PC-3 (cell line): Measurements from ENCODE around the gene SCNN1B. TPM values are rescaled to one million over a fixed set of nuclear protein-coding genes. Genes with fewer than 3 reads are reported as not detected.
"Not testable (repeated sequence)": the region's sequence is repeated elsewhere in the genome, so short reads cannot be mapped to it uniquely, and the experiment has no call there.

ENCODE experiments used
- ATAC-seq: fragments of 200-7000 bp; cut with Tn5 transposase; 2 replicates; pipeline ENCODE4 v1.9.1; 2020; ENCODE audit warnings: mild to moderate bottlenecking, moderate library complexity
- BruUV-seq: library from RNA; stranded (reverse); fragments of 400-500 nt; replicated peaks from 2 replicates; lab custom pipeline; 2021; lab: Mats Ljungman, UMichigan
- CTCF ChIA-PET: fragments of 300-600 bp; sonication (Branson Sonifier 250); formaldehyde crosslinking; loops from one replicate; lab custom pipeline; 2022; ENCODE audit warnings: antibody characterized with exemption; lab: Charles Lee
- POLR2A ChIA-PET: fragments of 300-600 bp; sonication (Branson Sonifier 250); formaldehyde crosslinking; loops from one replicate; lab custom pipeline; 2022; ENCODE audit warnings: antibody characterized with exemption; ENCODE audit not compliant: unreplicated experiment; lab: Charles Lee
- DNase-seq: peaks from one replicate; pipeline ENCODE4 v3.0.0-alpha.2; 2015
- H2AFZ ChIP-seq: fragments of 300-600 bp; sonication (generic); 2 replicates; pipeline ENCODE4 v1.6.0; 2016; ENCODE audit warnings: antibody characterized with exemption, low read length
- H3F3A ChIP-seq: fragments of 300-600 bp; sonication (generic); one replicate; pipeline ENCODE4 v1.6.0; 2017; ENCODE audit warnings: antibody characterized with exemption, low read length, control low read depth, mild to moderate bottlenecking; ENCODE audit not compliant: unreplicated experiment
- H3K27ac ChIP-seq: fragments of 300-600 bp; sonication (generic); 2 replicates; pipeline ENCODE4 v1.5.1; 2016; ENCODE audit warnings: mild to moderate bottlenecking, low read length
- H3K27me3 ChIP-seq: fragments of 300-600 bp; sonication (generic); 2 replicates; pipeline ENCODE4 v1.6.1; 2016; ENCODE audit warnings: low read length, mixed read lengths
- H3K36me3 ChIP-seq: fragments of 300-600 bp; sonication (generic); 2 replicates; pipeline ENCODE4 v1.6.1; 2016; ENCODE audit warnings: low read depth, mixed run types, low read length, mixed read lengths
- H3K4me1 ChIP-seq: fragments of 300-600 bp; sonication (generic); 2 replicates; pipeline ENCODE4 v1.5.1; 2016; ENCODE audit warnings: low read length; ENCODE audit not compliant: insufficient read depth
- H3K4me2 ChIP-seq: fragments of 300-600 bp; sonication (generic); 2 replicates; pipeline ENCODE4 v1.6.0; 2016; ENCODE audit warnings: low read length
- H3K4me3 ChIP-seq: fragments of 300-600 bp; sonication (generic); 2 replicates; pipeline ENCODE4 v1.5.1; 2016; ENCODE audit warnings: mild to moderate bottlenecking, low read length, mixed read lengths
- H3K79me2 ChIP-seq: fragments of 300-600 bp; sonication (generic); 2 replicates; pipeline ENCODE4 v1.6.1; 2017; ENCODE audit warnings: low read length, mixed read lengths
- H3K9ac ChIP-seq: fragments of 300-600 bp; sonication (generic); 2 replicates; pipeline ENCODE4 v1.6.0; 2016; ENCODE audit warnings: mild to moderate bottlenecking, low read length
- H3K9me2 ChIP-seq: fragments of 300-600 bp; sonication (generic); replicated peaks from 2 replicates; pipeline ENCODE4 v1.6.1; 2016; ENCODE audit warnings: mixed run types, low read length, mixed read lengths
- H3K9me3 ChIP-seq: fragments of 300-600 bp; sonication (generic); 2 replicates; pipeline ENCODE4 v1.6.1; 2016; ENCODE audit warnings: low read length, mixed read lengths
- H4K20me1 ChIP-seq: fragments of 300-600 bp; sonication (generic); 2 replicates; pipeline ENCODE4 v1.6.1; 2016; ENCODE audit warnings: low read length, mixed read lengths
- EZH2 ChIP-seq: fragments of 300-600 bp; sonication (generic); IDR thresholded peaks from one replicate; pipeline ENCODE4 v1.6.1; 2017; ENCODE audit warnings: antibody characterized with exemption, mild to moderate bottlenecking, low read length; ENCODE audit not compliant: unreplicated experiment
- EZH2phosphoT487 ChIP-seq: fragments of 300-600 bp; sonication (generic); IDR thresholded peaks from 2 replicates; pipeline ENCODE4 v1.6.1; 2018; ENCODE audit warnings: mild to moderate bottlenecking, antibody characterized with exemption, low read length, borderline replicate concordance
- intact Hi-C: fragments of 100-400 bp; cut with micrococcal nuclease; formaldehyde crosslinking; loops from 2 replicates; pipeline ENCODE4 v1.9.0; 2023
- total RNA-seq: library from RNA; depleted of rRNA; stranded (reverse); fragments of >200 nt; gene quantifications from 2 replicates; pipeline ENCODE4 v1.2.3, GENCODE V29; 2014
- TF ChIP-seq, protein P1 (sequence below): fragments of 300-600 bp; sonication (generic); conservative IDR thresholded peaks from 2 replicates; pipeline ENCODE4 v1.5.1; 2017; ENCODE audit warnings: antibody characterized with exemption, low read depth, mild to moderate bottlenecking, low read length

SCNN1B gene
- total RNA-seq, 1 experiment from 2014 or later: 4.1 TPM

DNA sequence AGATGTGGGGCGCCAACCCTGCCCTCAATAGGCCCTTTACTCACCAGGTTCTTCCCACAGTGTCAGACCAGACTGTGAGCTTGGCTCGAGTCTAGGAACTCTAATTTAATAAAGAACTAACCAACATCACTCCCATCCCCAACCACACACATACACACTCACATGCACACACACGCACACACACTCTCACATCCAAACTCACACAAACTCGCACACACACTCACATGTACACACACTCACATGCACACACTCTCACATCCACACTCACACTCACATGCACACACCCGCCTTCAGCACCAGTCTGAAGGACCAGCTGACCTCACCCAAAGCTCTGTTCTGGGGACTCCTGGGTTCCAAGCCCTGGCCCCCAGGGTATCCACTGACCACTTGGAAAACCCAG is 87.1 kb downstream of the SCNN1B start:
- intact Hi-C loops: no loop called here
- ATAC-seq (no peak), DNase-seq (no peak)
- H3K9me3 ChIP-seq: no peaks in the 10 kb centered on the region
- TF ChIP-seq EZH2phosphoT487 (no peak), EZH2 (no peak)
- TF ChIP-seq, protein P1, sequence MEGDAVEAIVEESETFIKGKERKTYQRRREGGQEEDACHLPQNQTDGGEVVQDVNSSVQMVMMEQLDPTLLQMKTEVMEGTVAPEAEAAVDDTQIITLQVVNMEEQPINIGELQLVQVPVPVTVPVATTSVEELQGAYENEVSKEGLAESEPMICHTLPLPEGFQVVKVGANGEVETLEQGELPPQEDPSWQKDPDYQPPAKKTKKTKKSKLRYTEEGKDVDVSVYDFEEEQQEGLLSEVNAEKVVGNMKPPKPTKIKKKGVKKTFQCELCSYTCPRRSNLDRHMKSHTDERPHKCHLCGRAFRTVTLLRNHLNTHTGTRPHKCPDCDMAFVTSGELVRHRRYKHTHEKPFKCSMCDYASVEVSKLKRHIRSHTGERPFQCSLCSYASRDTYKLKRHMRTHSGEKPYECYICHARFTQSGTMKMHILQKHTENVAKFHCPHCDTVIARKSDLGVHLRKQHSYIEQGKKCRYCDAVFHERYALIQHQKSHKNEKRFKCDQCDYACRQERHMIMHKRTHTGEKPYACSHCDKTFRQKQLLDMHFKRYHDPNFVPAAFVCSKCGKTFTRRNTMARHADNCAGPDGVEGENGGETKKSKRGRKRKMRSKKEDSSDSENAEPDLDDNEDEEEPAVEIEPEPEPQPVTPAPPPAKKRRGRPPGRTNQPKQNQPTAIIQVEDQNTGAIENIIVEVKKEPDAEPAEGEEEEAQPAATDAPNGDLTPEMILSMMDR: no peak
- no peaks in the 10 kb centered on the region for H3F3A ChIP-seq
- H3K4me3 ChIP-seq: no peak overlapping the region
- no peaks in the 10 kb centered on the region for H3K27me3 ChIP-seq
- CTCF ChIA-PET: no interaction called here
- POLR2A ChIA-PET: no interaction called here
- no peaks in the 10 kb centered on the region for H4K20me1 ChIP-seq
- H3K36me3 ChIP-seq: no peaks in the 10 kb centered on the region; the same call in 1 of the 2 replicates
- H3K9ac ChIP-seq: no peak overlapping the region
- H3K4me1 ChIP-seq: peaks cover 33% of the 10 kb centered on the region
- H3K27ac ChIP-seq: no peak overlapping the region
- H2AFZ ChIP-seq: no peak overlapping the region
- no peaks in the 10 kb centered on the region for H3K79me2 ChIP-seq
- BruUV-seq: no TSS peak
- no peaks in the 10 kb centered on the region for H3K9me2 ChIP-seq
- H3K4me2 ChIP-seq: no peak overlapping the region

DNA sequence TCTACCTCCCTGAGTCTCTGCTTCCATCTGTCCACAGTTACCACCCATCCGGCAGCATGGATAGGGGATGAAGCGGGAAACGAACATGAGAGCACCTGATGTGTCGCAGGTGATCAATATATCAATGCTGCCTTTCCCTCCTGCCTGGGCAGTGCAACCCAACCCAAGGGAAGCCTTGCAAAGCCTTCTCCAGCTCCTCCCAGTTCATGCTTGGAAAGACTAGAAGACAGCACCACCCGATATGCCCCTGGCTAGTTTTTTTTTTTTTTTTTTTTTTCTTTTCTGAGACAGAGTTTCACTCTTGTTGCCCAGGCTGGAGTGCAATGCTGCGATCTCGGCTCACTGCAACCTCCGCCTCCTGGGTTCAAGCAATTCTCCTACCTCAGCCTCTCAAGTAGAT is 87.8 kb downstream of the SCNN1B start:
- DNase-seq, H4K20me1 ChIP-seq, H3K4me3 ChIP-seq, H3K27me3 ChIP-seq, H2AFZ ChIP-seq, POLR2A ChIA-PET, ATAC-seq, H3K27ac ChIP-seq, H3K36me3 ChIP-seq, H3K9me2 ChIP-seq, H3K9ac ChIP-seq, H3F3A ChIP-seq, BruUV-seq, H3K4me2 ChIP-seq, H3K79me2 ChIP-seq, H3K9me3 ChIP-seq: not testable (repeated sequence)
- intact Hi-C loops: loop anchor here (1.0 to 2.0 kb wide), 2 partner anchors 35 to 65 kb away; no protein-coding TSS in a partner anchor
- peaks cover 33% of the 10 kb centered on the region for H3K4me1 ChIP-seq
- CTCF ChIA-PET: interaction anchor here (0.8 kb wide), 1 partner anchor 34 kb away, joined by 6 read pairs; no protein-coding TSS in a partner anchor

DNA sequence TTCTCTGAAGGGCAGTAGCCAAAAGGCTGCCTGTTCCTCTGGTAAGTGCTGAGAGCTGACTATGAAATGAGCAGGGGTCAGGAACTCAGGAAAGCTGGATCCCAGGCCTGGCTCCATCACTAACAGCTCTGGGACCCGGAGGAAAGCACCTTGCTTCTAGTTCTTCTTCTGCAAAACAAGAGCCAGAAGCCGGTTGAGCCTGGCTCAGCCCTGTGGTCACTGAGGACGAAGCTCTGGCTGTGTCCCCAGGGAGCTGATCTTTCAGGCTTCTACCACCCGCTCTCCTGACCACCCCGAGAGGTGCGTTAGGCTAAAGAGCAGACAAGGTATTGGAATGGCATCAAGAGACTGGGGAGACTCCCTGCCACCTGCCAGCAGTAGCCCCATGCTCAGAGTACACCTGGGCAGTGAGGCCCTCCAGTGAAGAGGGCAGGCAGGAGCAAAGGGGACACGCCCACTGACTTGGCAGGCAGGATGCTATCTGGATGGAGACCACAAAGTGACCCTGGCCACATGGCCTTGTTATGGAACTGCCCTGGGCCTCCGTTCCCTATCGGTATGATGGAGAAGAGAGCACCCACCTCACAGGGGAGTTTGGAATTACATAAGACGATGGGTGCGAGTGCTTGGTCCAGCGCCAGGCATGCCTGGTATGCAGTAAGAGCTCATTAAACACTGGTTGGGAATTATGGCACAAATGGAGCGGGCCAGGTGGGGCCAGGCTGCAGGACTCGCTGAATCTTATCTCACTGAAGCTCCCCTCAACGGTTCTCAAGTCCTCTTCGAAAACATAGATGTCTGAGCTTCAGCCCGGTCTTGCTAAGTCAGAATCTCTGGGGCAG is 89.5 kb downstream of the SCNN1B start:
- Histone ChIP-seq H3K9me2 (no peaks in the 10 kb centered on the region), H3K4me1 (peaks cover 33% of the 10 kb centered on the region), H3K27ac (peak overlapping the region; percentile 37), H3K4me2 (peak overlapping the region; percentile 34), H3K9ac (no peak overlapping the region), H3K36me3 (no peaks in the 10 kb centered on the region; the same call in 1 of the 2 replicates), H3K79me2 (no peaks in the 10 kb centered on the region), H3K27me3 (no peaks in the 10 kb centered on the region), H2AFZ (no peak overlapping the region), H3F3A (no peaks in the 10 kb centered on the region), H3K4me3 (no peak overlapping the region), H4K20me1 (no peaks in the 10 kb centered on the region), H3K9me3 (no peaks in the 10 kb centered on the region)
- DNase-seq (no peak), ATAC-seq (no peak)
- CTCF ChIA-PET: interaction anchor here (0.6 to 1.1 kb wide), 2 partner anchors 43 to 44 kb away, joined by 3 read pairs; no protein-coding TSS in a partner anchor
- intact Hi-C loops: loop anchor here (2.0 kb wide), 1 partner anchor 33 kb away; no protein-coding TSS in a partner anchor
- POLR2A ChIA-PET: no interaction called here
- no TSS peak for BruUV-seq
- TF ChIP-seq, protein P1: no peak
- TF ChIP-seq EZH2: no peak
- no peak for TF ChIP-seq EZH2phosphoT487
